Tibial artery (tissue), 4 donors: ENCODE measurements around the gene DTL.
A peak's percentile ranks its signal among the peaks of the same experiment; 100 is the strongest.

Source experiments
- DNase-seq, 2 donors: peaks; one replicate each; pipeline ENCODE4 v3.0.0-alpha.2; 2019
- H3K27ac ChIP-seq, 2 donors: fragments of 200-600 bp; sonication (generic) in 1 of 2; 1 replicate in 1 of 2; 2 replicates in 1 of 2; pipeline ENCODE4 v1.5.1; 2018 to 2019; ENCODE audit warnings: mild to moderate bottlenecking in 1 of 2
- H3K27me3 ChIP-seq, 2 donors: fragments of 200-600 bp; sonication (generic) in 1 of 2; one replicate each; pipeline versions ENCODE4 v1.5.1 to v1.6.0; 2016 to 2019
- H3K36me3 ChIP-seq, 3 donors: fragments of 200-600 bp; sonication (generic) in 2 of 3; one replicate each; pipeline ENCODE4 v1.5.1; 2016 to 2019; ENCODE audit warnings: mild to moderate bottlenecking in 2 of 3
- H3K4me1 ChIP-seq, 4 donors: fragments of 200-600 bp; sonication (generic) in 2 of 4; 1 replicate in 3 of 4; 2 replicates in 1 of 4; pipeline ENCODE4 v1.5.1; 2016 to 2019
- H3K4me3 ChIP-seq, 2 donors: fragments of 200-600 bp; sonication (generic) in 1 of 2; 1 replicate in 1 of 2; 2 replicates in 1 of 2; pipeline ENCODE4 v1.5.1; 2018 to 2019; ENCODE audit warnings: mild to moderate bottlenecking in 2 of 2
- H3K9me3 ChIP-seq, 3 donors: fragments of 200-600 bp; sonication (generic) in 1 of 3; one replicate each; pipeline ENCODE4 v1.5.1; 2016 to 2019
- intact Hi-C: fragments of 100-400 bp; cut with DNase I; formaldehyde crosslinking; loops from one replicate; pipeline ENCODE4 v1.15.0; 2023; ENCODE audit warnings: low total_unique reads
- TF ChIP-seq, protein P1 (sequence below), 2 experiments: fragments of 200-600 bp in 1 of 2; fragments of 450-650 bp in 1 of 2; IDR thresholded peaks; one replicate each; pipeline ENCODE4 v1.5.1; 2017 to 2019; ENCODE audit warnings: antibody characterized with exemption in 2 of 2, mild to moderate bottlenecking in 1 of 2, moderate library complexity in 1 of 2

DTL gene

DNA sequence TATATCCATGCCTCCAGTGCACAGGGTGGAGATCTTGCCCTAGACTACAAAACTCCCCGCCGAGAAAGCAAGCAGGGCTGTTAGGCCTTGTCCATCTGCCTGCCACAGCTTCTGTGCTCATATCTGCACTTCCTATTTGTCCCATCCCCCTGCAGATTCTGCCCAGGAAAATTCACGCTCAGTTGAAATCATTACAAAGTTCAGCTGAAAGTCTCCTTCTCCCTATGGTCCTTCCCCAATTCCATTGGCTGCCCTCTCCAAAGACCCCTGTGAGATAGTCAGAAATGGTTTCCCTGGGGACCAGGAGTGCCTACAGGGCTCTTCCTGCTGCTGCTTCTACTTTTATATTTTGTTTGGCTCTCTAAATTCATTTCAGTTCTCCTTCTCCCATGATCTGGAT lies 63.2 kb downstream of the DTL start:
- TF ChIP-seq, protein P1, sequence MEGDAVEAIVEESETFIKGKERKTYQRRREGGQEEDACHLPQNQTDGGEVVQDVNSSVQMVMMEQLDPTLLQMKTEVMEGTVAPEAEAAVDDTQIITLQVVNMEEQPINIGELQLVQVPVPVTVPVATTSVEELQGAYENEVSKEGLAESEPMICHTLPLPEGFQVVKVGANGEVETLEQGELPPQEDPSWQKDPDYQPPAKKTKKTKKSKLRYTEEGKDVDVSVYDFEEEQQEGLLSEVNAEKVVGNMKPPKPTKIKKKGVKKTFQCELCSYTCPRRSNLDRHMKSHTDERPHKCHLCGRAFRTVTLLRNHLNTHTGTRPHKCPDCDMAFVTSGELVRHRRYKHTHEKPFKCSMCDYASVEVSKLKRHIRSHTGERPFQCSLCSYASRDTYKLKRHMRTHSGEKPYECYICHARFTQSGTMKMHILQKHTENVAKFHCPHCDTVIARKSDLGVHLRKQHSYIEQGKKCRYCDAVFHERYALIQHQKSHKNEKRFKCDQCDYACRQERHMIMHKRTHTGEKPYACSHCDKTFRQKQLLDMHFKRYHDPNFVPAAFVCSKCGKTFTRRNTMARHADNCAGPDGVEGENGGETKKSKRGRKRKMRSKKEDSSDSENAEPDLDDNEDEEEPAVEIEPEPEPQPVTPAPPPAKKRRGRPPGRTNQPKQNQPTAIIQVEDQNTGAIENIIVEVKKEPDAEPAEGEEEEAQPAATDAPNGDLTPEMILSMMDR (IDR thresholded peaks at IDR 0.05) = no peak
- Histone ChIP-seq H3K9me3 (peaks cover 0 to 4% (median 0%) of the 10 kb centered on the region in 3 donors), H3K27me3 (no peaks in the 10 kb centered on the region), H3K36me3 (no peaks in the 10 kb centered on the region), H3K27ac (no peak overlapping the region), H3K4me3 (no peak overlapping the region), H3K4me1 (no peaks in the 10 kb centered on the region)
- intact Hi-C loops = no loop called here
- DNase-seq = no peak

DNA sequence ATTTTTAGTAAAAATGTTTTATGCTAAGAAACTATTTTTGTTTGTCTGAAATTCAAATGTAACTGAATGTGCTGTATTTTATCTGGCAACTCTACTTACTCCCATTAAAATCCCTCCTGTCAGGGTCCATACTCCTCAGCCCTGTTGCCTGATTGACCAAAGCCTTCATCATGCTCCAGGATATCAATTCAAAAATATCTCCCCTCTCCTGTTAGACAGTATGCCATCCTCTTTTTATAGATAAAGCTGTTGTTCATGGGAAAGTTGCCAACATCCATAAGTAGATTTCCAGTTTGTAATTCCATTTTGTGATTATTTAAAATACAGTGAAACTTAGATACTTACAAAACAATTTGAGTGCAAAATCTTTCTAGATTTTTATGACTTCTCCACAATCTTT lies 65.7 kb downstream of the DTL start:
- TF ChIP-seq, protein P1 (IDR thresholded peaks at IDR 0.05) = no peak
- Histone ChIP-seq H3K27me3 (no peaks in the 10 kb centered on the region), H3K4me3 (no peak overlapping the region), H3K4me1 (peaks cover 0 to 17% (median 3%) of the 10 kb centered on the region in 4 donors), H3K9me3 (peaks cover 0 to 4% (median 0%) of the 10 kb centered on the region in 3 donors), H3K36me3 (no peaks in the 10 kb centered on the region), H3K27ac (no peak overlapping the region)
- no peak for DNase-seq
- intact Hi-C loops = no loop called here

DNA sequence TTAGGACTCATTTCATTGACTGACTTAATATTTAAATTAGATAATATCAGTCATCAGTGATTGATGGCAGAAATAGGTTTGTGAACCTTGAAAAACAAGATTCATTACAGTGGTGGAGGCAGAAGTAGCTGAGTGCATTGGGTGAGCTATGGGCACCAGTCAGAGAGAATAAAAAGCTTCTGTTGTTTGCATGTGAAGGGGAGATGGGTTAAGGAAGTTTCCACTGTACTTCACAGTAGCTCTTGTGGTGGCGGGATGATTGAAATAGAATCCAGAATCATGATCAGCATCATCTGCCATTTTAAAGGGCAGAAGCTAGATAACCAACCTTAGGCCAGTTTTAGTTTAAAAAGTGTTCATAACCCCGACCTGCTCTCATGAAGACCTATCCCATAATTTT lies 66.2 kb downstream of the DTL start:
- intact Hi-C loops = no loop called here
- peaks cover 0 to 22% (median 3%) of the 10 kb centered on the region in 4 donors for H3K4me1 ChIP-seq
- peaks cover 0 to 4% (median 0%) of the 10 kb centered on the region in 3 donors for H3K9me3 ChIP-seq
- no peak overlapping the region for H3K4me3 ChIP-seq
- no peak overlapping the region for H3K27ac ChIP-seq
- no peaks in the 10 kb centered on the region for H3K27me3 ChIP-seq
- TF ChIP-seq, protein P1 (IDR thresholded peaks at IDR 0.05) = no peak
- no peaks in the 10 kb centered on the region for H3K36me3 ChIP-seq
- DNase-seq = no peak

DNA sequence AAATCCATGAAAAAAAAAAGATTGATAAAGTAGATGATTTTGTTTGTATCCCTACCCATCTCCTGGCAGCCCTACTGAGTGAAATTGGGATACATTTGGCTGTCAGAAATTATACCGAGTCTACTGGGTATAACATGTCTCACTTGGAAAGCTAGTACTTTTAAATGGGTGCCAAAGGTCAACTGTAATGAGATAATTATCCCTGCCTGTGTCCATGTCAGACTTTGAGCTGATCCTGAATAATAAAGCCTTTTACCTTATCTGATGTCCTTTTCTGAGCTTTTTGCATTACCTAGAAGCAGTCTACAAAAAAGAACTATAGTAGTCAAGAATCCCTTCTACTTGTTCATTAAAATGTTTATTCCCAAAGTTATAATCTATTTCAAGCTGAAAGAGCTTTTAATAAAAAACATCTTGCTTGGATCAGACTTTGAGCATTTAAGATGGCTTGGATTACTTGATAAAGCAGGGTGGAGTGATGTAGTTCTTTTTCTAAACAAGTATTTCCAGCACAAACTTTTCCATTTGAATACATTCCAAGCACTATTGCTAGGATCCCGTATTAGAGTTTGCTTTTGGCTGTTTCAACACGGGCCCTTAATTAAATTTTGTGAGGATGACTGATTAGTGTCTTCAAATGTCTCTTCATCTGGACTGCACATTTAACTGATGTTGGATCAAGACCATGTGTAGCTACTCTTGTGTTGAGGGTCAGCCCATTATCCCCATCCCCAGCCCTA lies 69.2 kb downstream of the DTL start:
- peaks cover 0 to 22% (median 3%) of the 10 kb centered on the region in 4 donors for H3K4me1 ChIP-seq
- H3K9me3 ChIP-seq = no peaks in the 10 kb centered on the region
- intact Hi-C loops = no loop called here
- no peaks in the 10 kb centered on the region for H3K36me3 ChIP-seq
- H3K27ac ChIP-seq = peak overlapping the region in 1 of 2 donors; percentile 38
- no peak overlapping the region for H3K4me3 ChIP-seq
- no peaks in the 10 kb centered on the region for H3K27me3 ChIP-seq
- no peak for DNase-seq
- TF ChIP-seq, protein P1 (IDR thresholded peaks at IDR 0.05) = no peak

DNA sequence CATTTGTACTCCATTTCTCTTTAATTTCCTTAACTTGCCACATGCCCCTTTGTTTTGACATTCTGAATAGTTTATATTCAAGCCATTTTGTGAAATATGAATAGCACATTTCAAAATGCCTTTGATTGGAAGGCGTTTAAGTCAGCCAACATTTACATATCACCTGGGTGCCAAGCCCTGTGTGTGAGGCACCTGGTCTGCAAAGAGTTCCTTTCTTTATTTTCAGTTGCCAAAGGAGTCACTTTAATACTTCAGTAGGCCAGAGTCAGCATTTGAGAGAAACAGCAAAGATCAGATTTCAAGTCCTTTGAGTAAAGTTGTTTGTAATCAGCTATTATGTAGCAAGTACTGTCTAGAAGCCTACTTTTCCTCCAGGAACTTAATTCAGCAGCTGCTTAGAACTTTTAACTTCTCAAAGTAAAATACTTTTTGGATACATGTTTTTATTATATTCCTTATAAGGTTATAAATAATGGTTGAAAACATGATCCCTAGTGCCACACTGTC lies 70.8 kb downstream of the DTL start:
- intact Hi-C loops = no loop called here
- Histone ChIP-seq H3K36me3 (no peaks in the 10 kb centered on the region), H3K4me3 (no peak overlapping the region), H3K27ac (no peak overlapping the region), H3K27me3 (no peaks in the 10 kb centered on the region), H3K9me3 (no peaks in the 10 kb centered on the region), H3K4me1 (peaks cover 0 to 32% (median 5%) of the 10 kb centered on the region in 4 donors)
- TF ChIP-seq, protein P1 (IDR thresholded peaks at IDR 0.05) = no peak
- no peak for DNase-seq
